Stimulated activated CD8-positive, alpha-beta memory T cell treated with anti-CD3 and anti-CD28 coated beads, Interleukin-15, amount 100 ng/mL, for 1 hour (primary cell): ENCODE results near the gene PCSK4.
"Not testable (repeated sequence)": the region's sequence is repeated elsewhere in the genome, so short reads cannot be mapped to it uniquely, and the experiment has no call there.

Experiments
- DNase-seq: peaks from one replicate; pipeline ENCODE4 v3.0.0-alpha.2; 2020; ENCODE audit warnings: low read depth

The PCSK4 gene

DNA sequence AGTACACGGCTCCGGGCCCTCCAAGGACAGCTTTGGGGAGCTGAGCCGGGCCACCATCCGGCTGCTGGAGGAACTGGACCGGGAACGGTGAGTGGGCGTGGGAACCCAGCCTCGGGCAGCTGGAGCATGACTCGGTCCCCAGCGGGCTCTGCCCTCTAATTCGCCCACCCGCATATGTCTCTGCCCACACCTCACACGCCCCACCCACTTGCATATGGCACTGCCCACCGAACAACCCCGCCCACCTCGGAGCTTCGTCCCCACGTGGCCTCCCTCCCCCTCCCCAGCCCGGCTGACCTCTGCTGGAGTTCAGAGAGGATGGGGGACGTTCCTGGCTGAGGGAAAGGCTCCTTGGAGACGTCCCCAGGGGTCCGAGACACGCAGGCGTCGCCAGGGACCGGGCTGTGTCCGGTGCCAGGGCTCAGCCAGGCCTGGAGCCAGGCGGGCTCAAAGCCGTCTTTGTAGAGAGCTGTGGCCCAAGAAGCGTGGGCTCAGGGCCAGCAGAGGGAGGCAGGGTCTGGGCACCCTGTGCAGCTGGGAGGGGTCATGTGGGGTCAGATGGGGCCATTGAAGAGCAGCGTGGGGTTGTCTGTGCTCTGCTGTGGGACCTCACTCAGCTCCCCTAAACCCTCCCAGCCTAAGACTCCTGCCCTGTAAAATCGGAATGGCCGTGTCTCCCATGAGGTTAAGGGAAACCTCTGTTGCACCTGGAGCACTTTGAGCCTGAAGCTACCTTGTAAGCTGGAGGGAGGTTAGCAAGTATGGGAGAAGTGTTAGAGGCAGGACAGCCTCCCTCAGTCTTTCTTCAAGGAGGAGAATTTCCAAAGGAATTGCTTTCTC is 36.4 kb downstream of the PCSK4 start:
- no peak for DNase-seq

DNA sequence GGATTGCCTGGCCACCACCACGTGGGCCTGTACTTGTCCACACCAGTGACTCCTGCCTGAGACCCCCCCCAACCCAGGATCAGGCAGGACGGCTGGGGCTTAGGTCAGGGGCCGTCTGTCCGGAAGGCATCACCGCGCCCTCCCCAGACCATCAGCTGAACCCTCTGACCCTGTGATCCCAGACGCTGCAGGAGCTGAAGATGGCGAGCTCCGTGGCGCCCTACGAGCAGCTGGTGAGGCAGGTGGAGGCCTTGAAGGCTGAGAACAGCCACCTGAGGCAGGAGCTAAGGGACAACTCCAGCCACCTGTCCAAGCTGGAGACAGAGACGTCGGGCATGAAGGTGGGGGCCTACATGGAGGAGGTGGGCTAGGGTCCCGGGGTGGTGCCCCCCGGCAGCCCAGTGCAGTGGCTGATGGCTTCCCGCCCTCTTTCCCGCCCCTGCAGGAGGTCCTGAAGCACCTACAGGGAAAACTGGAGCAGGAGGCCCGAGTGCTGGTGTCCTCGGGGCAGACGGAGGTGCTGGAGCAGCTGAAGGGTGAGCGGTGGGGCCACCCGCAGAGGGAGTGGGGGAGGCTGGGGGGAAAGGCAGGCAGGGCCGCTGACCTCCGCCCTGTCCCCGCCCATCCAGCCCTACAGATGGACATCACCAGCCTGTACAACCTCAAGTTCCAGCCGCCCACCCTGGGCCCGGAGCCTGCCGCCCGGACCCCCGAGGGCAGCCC is 37.2 kb downstream of the PCSK4 start:
- DNase-seq, result no peak

DNA sequence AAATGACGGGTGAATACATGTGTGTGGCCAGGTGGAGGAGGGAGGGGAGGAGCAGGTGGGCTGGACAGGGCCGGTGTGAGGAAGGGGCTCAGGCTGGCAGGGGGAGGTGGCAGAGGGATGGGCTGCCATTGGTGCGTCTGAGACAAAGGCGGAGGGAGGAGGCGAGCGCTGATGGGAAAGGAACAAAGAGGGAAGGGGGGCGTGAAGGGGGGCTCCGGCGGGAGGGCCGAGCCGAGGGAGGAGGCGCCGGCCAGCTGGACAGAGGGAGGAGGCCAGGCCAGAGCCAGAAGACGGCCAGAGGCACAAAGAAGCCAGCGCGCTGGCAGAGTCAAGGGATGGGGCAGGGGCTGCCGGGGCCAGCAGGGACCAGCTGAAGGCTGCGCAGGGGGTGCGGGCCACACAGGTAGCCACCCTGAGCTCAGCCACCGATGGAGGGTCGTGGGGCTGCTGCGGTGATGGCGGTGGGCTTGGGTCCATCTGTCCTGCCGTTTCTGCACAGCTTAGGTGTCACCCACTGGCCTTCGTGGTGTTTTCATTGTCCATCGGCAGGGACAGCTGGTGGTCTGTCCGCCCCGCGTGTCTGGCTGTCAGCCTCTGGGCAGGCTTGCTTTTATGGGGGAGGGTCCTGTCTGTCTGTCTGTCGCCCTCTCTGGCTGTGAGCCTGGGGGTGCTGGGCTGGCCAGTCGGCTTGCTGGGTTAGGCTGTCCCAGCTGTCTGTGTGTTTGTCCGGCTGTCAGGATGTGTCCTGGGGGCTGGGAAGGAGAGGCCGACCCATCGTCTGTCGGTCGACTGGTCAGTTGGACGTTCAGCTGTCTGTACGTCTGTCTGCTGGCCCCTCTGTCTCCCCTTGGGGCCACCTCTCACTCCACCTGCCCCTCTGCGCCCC is 38.0 kb downstream of the PCSK4 start:
- no peak for DNase-seq

DNA sequence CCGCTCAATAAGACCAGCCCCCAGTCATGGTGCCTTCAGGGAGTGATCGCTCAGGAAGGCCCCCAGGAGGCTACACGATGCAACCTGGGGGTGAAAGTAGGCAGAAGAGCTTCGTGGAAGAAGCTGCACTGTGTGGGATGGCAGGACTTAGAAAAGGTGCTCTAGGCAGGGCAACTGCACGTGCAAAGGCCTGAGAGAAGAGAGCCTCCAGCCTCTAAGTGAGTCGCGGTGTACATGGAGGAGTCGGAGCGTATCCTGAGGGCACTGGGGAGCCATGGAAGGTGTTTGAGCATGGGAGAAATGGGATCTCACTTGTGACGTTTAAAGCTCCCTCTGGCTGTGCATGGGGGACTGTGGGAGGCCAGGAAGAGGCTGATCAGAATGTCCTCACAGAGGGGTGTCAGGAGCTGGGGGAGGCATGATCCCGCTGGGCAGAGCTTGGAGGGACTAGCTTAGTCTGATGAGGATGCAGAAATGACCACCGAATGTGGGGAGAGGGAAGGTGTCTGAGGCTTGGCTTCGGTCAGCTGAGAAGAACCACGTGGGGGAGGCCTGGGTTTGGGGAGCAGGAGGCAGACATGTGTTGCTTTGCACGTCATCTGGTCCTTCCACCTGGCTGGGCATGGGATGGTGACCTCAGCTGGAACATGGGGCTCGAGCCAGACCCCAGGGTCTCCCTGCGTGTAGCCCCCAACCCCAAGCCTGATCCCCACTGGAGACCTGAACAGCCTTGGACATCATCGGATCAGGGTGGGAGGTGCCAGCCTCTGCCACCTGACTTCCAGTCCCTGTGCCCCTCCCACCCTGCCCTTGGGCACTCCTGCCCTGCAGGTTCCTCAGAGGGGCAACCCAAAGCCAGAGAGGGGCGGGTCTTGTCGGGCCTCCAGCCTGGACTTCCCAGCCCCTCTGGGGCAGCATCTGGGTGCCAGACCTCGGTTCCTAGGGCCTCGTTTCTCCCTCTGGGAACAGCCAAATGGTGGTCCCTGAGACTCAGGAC is 39.1 kb downstream of the PCSK4 start:
- DNase-seq, result no peak

DNA sequence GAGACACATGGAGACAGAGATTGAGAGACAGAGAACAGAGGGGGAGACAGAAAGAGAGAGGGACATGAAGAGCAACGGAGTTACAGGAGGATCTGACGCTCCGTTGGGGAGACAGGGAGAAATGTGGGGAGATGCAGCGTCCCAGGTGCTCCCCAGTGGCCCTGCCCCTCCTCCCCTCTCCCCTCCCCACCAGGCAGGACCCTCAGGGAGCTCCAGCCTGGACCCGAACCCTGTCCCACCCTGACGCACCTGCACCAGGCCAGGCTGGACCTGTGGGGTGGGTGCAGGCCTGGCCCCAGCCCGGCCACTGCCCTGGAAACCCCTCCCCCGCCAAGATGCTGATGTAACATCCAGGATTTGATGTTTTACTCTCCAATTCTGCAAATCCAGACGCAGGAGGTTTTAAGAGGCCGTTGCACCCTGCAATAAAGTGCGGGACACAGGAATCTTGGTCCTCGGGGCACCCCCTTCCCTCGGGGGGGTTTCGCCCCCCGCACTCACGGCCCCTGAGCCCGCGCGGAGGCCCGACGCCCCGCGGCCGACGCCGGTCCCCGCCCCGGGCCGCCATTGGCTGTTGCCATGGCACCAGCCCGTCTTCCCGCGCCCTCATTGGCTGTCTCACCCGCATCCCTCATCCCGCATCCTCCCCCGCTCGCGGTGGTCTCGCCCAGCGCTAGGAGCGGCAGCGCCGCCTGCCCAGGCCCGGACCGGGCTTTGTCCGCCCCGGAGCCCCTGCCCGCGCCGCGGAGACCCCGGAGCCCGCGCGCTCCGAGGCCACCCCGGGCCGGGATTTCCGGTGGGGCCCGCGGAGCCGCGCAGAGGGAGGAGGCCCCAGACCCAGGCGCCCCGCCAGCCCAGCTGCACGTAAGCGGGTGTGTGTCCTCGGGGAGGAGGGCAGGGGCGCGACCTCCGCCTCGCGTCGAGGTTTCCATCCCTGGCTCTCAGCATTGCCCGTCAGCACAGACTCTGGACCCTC is 40.4 kb downstream of the PCSK4 start, which contains the start of gene APC2:
Gene APC2, plus strand, starts transcription at position 655 of the 976 bp plus-strand sequence. CDS start 2,881 bp downstream, outside the sequence.
- DNase-seq, result no peak

DNA sequence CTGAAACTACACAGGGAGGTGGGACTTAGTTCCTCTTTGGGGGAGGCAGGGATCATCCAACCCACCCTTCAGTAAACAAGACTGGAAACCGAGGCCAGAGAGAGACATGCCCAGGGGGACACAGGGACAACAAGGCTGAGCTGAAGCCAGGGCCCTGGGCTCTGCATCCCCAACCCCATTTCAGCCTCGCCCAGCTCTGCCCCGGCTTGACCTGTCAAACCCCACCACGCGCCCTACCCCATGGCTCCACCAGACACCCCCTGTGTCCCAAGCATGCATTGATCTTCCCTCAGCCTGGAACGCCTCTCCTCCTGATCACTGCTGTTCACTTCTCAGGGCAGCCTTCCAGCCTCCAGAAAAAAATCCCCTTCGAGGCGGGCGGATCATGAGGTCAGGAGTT is 42.2 kb downstream of the PCSK4 start:
- no peak for DNase-seq

DNA sequence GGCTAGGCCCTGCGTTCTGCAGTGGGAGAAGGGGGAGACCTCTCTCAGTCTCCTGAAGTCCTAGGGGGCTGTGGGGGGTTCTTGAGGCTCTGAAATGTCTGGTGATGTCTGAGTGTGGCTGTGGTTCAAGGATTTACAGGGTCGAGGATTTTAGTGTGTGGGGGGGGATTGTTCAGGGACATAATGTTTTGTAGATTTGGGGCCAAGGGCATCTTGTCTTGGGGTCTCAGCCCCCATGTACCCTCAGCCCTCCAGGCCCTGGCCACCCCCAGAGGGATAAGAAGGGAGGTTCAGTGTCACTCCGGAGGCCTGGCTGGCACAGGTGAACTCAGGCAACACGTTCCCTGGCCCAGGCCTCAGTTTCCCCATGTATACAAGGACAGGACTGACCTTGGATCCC is 42.6 kb downstream of the PCSK4 start:
- no peak for DNase-seq

GRCh38 chr19:1446713-1447481 is 43.3 kb downstream of the PCSK4 start:
- DNase-seq, result no peak

- DNase-seq, result no peak
Observed at GRCh38 chr19:1445932-1446712, 44.0 kb downstream of the PCSK4 start.

- peak; percentile 52 for DNase-seq
Observed at GRCh38 chr19:1445185-1445931, 44.8 kb downstream of the PCSK4 start.

DNA sequence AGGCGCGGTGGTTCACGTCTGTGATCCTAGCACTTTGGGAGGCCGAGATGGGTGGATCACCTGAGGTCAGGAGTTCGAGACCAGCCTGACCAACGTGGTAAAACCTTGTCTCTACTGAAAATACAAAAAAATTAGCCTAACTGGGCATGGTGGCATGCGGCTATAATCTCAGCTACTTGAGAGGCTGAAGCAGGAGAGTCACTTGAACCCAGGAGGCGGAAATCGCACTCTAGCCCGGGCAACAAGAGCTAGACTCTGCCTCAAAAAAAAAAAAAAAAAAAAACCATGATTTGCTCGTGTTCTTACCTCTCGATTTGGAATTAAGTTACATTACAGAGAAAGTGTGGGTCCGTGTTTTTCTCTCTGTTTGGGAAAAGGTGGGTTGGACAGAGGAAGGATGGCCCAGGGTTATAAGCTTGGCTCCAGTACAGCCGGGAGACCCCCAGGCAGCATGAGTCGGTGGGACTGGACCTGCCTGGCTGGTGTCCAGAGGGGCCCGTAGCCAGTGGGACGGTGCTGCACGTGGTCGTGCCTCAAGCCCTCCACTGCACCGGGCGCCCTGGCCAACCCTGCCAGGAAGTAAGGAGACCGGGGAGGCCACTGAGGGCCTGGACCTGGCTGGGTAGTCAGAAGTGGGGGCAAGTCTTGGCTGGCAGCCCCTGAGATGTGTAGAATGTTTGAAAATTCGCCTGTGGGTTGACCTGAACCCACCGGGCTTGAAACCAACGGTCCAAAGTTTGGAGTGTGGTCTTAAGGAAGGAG is 48.3 kb downstream of the PCSK4 start:
- no peak for DNase-seq

DNA sequence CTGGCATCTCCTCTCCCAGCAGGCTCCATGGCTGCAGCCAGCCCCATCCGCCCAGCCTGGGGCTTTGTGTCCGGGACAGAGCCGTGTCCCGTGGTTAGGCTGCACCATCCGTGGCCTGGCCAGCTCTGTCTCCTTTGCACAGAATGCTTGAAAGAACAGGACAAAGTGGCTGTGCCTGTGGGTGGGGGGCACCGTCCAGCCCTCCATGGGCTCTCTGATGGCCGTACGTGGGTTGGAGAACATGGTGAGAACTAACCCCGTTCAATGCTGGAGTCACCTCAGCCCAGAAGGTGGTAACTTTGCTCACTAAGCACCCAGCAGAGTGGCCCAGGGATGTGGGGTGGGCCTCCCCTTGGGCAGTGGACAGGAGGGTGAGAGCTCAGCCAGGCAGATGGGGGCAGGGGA is 49.1 kb downstream of the PCSK4 start:
- DNase-seq, result no peak

- DNase-seq, result no peak
Observed at GRCh38 chr19:1440418-1440801, 49.7 kb downstream of the PCSK4 start.

DNA sequence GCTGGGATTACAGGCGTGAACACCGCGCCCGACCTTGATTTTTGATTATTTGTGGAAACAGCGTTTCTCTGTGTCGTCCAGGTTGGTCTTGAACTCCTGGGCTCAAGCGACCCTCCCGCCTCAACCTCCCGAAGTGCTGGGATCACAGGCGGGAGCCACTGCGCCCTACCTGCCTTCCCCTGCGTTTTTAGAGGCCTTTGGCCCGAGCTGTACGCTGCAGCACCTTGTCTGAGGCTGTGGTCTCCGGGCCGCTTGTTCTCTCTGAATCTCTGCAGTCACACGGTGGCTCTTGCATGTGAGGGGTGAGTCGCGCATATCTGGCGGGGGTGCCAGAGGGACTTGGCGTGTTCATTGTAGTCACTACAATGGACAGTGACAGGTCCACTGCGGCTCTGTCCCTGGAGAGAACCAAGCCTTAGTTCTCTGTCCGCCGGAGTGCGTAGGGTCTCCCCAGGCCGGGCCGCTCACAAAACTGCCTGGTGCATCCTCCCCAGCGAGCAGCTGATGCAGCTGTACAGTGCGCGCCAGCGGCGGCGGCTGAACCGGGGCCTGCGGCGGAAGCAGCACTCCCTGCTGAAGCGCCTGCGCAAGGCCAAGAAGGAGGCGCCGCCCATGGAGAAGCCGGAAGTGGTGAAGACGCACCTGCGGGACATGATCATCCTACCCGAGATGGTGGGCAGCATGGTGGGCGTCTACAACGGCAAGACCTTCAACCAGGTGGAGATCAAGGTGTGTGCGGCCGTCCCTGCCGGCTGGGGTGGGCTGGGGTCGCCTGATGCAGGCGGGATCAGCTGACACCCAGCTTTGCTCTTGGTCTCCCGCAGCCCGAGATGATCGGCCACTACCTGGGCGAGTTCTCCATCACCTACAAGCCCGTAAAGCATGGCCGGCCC is 50.4 kb downstream of the PCSK4 start:
- not testable (repeated sequence) for DNase-seq

GRCh38 chr19:1438933-1439354 is 51.2 kb downstream of the PCSK4 start:
- no peak for DNase-seq
